ENCODE results near the gene SRGAP3.
"Not testable (repeated sequence)": the region's sequence is repeated elsewhere in the genome, so short reads cannot be mapped to it uniquely, and the experiment has no call there.

SRGAP3 gene

GRCh38 chr3:9091486-9092235, 157.8 kb downstream of the SRGAP3 start:
- DNase-seq (ENCODE audit: low spot score) = no peak
- in situ Hi-C loops (cut with MboI; ENCODE audit: low pct_unique_long_range_greater_than_20kb, low sequenced_read_pairs, unreplicated experiment) = no loop called here

GRCh38 chr3:9088441-9089353, 160.7 kb downstream of the SRGAP3 start:
- in situ Hi-C loops (cut with MboI; ENCODE audit: low pct_unique_long_range_greater_than_20kb, low sequenced_read_pairs, unreplicated experiment) = no loop called here
- no peak for DNase-seq (ENCODE audit: low spot score)
- TF ChIP-seq CTCF (IDR thresholded peaks at IDR 0.05; ENCODE audit: extremely low read depth, insufficient read depth, missing control alignments) = no peak

More at GRCh38 chr3:9091486-9092235, 157.8 kb downstream of the SRGAP3 start:
- TF ChIP-seq CTCF (IDR thresholded peaks at IDR 0.05; ENCODE audit: extremely low read depth, insufficient read depth, missing control alignments) = no peak

- in situ Hi-C loops (cut with MboI; ENCODE audit: low pct_unique_long_range_greater_than_20kb, low sequenced_read_pairs, unreplicated experiment) = no loop called here
Observed at GRCh38 chr3:9087831-9088413, 161.5 kb downstream of the SRGAP3 start.

GRCh38 chr3:9085428-9085827, 164.0 kb downstream of the SRGAP3 start:
- DNase-seq (ENCODE audit: low spot score); in situ Hi-C loops (cut with MboI; ENCODE audit: low pct_unique_long_range_greater_than_20kb, low sequenced_read_pairs, unreplicated experiment): not testable (repeated sequence)

More at GRCh38 chr3:9087831-9088413, 161.5 kb downstream of the SRGAP3 start:
- DNase-seq (ENCODE audit: low spot score) = no peak
- TF ChIP-seq CTCF (IDR thresholded peaks at IDR 0.05; ENCODE audit: extremely low read depth, insufficient read depth, missing control alignments) = no peak

GRCh38 chr3:9081184-9081818, 168.1 kb downstream of the SRGAP3 start:
- DNase-seq (ENCODE audit: low spot score) = no peak
- in situ Hi-C loops (cut with MboI; ENCODE audit: low pct_unique_long_range_greater_than_20kb, low sequenced_read_pairs, unreplicated experiment) = no loop called here
- TF ChIP-seq CTCF (IDR thresholded peaks at IDR 0.05; ENCODE audit: extremely low read depth, insufficient read depth, missing control alignments) = no peak

GRCh38 chr3:9080163-9080562, 169.3 kb downstream of the SRGAP3 start:
- no peak for TF ChIP-seq CTCF (IDR thresholded peaks at IDR 0.05; ENCODE audit: extremely low read depth, insufficient read depth, missing control alignments)
- in situ Hi-C loops (cut with MboI; ENCODE audit: low pct_unique_long_range_greater_than_20kb, low sequenced_read_pairs, unreplicated experiment) = no loop called here

More at GRCh38 chr3:9080163-9080562, 169.3 kb downstream of the SRGAP3 start:
- no peak for DNase-seq (ENCODE audit: low spot score)
